ENCODE data around the gene SUSD4.
"Not testable (repeated sequence)": the region's sequence is repeated elsewhere in the genome, so short reads cannot be mapped to it uniquely, and the experiment has no call there.

Gene SUSD4, protein sequence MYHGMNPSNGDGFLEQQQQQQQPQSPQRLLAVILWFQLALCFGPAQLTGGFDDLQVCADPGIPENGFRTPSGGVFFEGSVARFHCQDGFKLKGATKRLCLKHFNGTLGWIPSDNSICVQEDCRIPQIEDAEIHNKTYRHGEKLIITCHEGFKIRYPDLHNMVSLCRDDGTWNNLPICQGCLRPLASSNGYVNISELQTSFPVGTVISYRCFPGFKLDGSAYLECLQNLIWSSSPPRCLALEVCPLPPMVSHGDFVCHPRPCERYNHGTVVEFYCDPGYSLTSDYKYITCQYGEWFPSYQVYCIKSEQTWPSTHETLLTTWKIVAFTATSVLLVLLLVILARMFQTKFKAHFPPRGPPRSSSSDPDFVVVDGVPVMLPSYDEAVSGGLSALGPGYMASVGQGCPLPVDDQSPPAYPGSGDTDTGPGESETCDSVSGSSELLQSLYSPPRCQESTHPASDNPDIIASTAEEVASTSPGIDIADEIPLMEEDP

DNA sequence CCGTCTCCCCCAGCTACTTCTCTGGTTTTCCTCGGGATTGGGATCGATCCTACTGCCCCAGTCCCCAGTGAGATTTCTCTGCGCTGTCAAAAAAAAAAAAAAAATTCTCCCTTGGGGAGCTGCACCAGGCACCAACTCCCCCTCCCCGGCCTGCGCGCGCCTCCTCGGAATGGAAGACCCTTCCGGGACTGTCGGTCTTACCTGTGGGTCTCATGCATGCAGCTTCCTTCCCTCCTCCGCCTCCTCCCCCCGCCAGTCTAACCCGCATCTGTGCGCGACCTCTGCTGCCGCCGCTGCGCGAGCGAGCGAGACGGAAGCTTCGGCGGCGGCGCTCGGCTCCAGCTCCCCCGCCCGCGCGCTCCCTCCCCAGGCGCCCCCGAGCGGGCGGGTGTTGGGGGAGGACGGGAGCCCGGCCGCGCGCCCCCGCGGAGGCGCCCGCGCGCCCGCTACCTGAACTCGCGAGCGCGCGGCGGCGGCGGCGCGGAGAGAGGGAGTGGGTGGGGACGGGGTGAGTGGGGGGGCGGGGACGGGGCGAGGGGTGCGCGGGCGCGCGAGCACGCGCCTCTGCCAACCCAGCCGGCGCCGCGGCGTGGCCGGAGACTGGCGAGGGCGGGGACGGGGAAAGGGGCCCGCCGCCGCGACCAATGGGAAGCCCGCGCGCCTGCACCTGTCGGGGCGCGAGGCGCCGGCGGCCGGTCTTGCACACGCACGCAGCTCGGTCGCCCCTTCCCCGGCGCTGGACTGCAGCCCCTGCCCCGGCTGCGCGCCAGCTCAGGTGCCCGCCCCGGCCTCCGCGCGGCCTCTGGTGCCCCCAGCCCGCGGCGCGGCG lies at the start of gene SUSD4:
SUSD4 (minus strand) TSS at position 321 of the 829 bp plus-strand sequence. CDS start 751 bp downstream, outside the sequence.
- peak; percentile 3 for DNase-seq (ENCODE audit: low read depth)

DNA sequence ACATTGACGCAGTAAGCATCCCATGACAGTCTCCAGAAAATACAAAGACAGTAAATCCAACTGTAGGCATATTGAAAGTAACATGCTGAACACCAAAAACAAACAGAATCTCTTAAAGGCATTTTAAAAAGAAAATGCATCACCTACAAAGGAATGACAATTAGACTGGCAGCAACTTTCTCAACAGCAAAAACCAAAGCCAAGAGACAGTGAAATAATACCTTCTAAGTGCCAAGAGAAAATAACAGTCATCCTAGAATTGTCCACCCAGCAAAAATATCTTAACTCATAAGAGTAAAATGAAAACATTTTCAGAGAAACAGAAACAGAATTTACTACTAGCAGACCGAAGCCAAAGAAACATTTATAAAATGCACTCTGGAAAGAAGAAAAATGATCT lies 49.2 kb upstream of the SUSD4 start:
- no peak for DNase-seq (ENCODE audit: low read depth)

DNA sequence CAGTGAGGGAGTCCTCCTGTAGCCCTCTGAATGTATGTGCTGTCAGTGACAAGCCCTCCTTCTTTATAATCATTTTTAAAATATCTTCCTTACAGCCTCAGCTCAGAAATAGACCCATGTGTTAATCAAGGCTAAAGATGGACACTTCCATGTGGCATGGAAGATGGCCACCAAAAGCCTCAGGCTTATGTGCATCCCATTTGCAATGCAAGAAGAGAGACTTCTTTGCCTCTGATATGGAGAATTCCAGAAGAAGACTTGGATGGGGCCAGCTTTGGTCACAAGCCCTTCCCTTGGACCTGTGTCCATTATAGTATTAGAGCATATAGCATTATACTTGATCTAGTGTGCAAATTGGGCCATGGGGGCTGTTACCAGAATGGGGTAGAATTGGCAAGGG lies 47.7 kb upstream of the SUSD4 start:
- no peak for DNase-seq (ENCODE audit: low read depth)

DNA sequence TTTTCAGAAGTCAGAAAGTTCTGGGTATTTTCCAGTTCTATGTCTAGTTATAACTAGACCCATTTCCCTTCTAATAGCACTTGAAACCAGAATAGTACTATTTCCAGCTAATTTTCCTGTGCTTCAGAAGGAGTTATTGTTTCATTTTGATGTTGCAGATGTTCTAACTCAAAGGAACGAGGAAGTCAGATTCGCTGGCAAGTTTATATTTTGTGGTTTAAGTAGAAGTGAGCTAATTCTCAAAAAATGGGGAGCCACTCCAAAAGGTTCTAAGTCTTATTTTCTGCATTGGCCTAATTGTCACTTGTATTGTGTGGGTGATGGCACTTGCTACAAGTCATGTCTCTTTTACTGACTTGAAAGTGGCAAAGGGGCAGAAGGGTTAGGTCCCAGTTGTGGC lies 47.3 kb upstream of the SUSD4 start:
- peak; percentile 76 for DNase-seq (ENCODE audit: low read depth)

DNA sequence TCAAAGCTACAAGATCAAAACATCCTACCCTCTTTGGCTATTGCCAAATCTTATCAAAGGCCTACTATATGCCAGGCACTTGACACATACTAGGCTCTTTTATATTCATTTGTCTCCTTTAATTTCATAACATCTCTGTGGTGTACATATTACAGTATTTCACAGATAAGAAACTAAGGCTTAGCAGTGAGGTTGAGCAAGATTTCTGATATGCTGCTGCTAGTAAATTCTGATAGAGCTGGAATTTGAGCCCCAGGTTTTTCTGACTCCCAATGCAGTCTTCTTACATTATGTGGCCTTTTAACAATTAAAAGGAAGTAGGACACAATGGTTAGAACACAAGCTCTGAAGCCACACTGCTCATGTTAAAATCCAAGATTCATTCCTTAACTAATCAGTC lies 46.1 kb upstream of the SUSD4 start:
- DNase-seq (ENCODE audit: low read depth), result peak; percentile 7

DNA sequence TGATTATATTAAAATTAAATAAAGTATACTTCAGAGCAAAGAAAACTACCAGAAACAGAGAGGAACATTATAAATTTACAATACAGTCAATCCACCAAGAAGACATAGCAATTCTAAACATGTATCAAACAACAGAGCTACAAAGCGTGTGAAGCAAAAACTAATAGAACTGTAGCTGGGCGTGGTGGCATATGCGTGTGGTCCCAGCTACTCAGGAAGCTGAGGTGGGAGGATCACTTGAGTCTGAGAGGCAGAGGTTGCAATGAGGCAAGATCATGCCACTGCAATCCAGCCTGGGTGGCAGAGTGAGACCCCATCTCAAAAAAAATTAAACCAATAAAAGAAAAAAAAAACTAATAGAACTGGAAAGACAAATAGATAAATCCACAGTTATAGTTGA lies 41.5 kb upstream of the SUSD4 start:
- DNase-seq (ENCODE audit: low read depth), result no peak

DNA sequence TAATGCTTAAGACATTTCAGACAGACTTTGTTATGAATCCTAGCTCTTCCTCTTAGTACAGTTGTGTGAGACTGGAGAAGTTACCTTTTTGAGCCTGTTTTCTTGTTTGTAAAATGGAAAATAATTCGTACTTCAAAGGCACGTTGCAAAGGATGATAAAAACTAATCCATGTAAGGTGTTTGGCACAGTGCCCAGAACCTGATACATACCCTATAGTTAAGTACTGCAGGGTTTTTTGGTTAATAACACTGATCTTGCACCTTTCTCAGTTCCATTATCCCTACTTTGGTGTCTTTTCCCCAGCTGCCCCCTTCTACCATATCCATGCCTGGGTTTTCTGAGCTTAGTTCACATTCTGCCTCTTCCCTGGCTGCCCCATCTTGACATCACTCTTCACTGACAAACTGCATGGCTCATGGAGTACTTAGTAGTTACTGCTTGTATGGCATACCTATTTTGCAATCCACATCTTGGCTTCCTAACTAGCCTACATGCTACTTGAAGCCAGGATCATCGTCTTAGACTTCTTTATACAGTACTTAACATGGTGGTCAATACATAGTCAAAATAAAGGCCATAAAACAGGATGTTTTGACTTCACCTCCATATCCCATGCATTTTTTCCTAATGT lies 39.3 kb upstream of the SUSD4 start:
- DNase-seq (ENCODE audit: low read depth), result peak; percentile 16

DNA sequence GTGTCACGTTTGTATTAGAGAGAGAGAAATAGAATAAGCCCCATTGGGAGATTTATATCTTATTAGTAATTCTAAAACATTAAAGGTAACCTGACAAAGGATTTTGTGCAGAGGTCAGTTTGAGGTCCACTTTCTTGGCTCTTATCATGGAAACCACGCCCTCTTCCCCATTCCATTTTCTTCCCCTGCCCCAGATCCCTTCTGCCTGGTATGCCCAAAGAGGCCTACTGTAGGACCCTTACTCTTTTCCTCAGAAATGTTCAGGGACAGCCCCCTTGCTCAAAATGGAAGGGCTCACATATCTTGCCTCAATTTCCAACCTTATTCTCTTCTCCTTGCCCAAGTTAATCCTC lies 38.8 kb upstream of the SUSD4 start:
- DNase-seq (ENCODE audit: low read depth), result no peak

DNA sequence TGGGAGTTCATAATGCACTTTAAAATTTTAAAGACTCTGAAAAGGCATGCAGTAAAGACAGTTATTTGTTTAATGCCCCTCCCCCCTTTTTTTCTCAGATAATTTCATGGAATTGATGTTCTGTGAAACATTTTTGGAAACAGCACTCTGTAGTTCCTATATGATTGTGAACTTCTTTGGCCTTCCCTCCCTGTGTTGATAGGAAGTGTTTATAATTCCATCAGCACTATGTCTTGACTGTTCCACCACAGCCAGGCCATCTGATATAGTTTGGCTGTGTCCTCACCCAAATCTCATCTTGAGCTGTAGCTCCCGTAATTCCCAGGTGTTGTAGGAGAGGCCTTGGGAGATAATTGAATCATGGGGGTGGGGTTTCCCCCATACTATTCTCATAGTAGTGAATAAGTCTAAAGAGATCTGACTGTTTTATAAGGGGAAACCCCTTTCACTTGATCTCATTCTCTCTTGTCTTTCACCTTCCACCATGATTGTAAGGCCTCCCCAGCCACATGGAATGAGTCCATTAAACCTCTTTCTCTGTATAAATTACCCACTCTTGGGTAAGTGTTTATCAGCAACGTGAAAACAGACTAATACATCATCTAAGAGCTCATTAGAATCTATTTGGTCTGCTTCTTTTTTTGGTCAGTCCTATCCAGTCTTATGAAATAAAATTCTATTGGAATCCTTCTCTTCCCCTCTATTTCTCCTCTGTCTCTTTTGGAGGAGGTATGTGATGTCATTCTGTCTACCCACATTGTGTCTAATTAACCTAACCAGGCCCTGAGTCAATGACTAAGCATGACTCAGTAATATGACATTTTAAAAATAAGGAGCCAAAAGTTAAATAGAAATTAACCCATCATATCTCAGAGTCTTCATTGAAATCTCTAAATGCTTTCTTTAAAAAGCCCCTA lies 38.2 kb upstream of the SUSD4 start:
- peak; percentile 85 for DNase-seq (ENCODE audit: low read depth)

DNA sequence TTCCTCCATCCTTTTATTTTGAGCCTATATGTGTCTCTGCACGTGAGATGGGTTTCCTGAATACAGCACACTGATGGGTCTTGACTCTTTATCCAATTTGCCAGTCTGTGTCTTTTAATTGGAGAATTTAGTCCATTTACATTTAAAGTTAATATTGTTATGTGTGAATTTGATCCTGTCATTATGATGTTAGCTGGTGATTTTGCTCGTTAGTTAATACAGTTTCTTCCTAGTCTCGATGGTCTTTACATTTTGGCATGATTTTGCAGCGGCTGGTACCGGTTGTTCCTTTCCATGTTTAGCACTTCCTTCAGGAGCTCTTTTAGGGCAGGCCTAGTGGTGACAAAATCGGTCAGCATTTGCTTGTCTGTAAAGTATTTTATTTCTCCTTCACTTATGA lies 35.4 kb upstream of the SUSD4 start:
- not testable (repeated sequence) for DNase-seq (ENCODE audit: low read depth)

DNA sequence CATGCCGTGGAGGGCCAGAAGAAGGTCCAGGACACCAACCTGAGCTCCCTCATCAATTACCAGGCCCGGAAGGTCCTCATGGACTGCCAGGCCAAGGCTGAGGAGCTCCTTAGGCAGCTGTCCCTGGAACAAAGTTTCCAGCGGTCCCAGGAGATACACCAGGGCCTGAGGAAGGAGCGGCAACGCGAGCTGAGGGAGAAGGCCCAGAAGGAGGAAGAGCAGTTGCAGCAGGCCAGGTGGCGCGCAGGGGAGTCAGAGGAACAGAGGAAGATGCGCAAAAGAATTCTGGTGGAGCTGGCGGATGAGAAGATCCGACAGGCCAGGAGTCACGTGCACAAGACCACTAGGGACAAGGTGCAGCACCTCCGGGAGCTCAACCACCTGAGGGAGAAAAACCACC lies 30.7 kb upstream of the SUSD4 start:
- DNase-seq (ENCODE audit: low read depth), result no peak

DNA sequence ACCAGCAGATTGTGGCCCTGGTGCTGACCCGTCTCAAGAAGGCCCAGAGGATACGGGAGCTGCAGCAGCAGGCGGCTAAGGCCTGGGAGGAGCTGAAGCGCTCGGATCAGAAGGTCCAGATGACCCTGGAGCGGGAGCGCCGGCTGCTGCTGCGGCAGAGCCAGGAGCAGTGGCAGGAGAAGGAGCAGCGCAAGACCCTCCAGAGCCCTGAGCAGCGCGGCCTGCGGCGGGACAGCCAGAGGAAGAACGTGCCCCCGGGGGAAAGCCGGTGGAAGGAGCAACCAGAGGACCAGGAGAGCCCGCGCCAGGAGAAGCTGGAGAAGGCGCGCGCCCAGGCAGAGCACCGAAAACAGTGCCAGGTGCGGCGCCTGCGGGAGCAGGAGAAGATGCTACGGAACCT lies 30.3 kb upstream of the SUSD4 start:
- no peak for DNase-seq (ENCODE audit: low read depth)

DNA sequence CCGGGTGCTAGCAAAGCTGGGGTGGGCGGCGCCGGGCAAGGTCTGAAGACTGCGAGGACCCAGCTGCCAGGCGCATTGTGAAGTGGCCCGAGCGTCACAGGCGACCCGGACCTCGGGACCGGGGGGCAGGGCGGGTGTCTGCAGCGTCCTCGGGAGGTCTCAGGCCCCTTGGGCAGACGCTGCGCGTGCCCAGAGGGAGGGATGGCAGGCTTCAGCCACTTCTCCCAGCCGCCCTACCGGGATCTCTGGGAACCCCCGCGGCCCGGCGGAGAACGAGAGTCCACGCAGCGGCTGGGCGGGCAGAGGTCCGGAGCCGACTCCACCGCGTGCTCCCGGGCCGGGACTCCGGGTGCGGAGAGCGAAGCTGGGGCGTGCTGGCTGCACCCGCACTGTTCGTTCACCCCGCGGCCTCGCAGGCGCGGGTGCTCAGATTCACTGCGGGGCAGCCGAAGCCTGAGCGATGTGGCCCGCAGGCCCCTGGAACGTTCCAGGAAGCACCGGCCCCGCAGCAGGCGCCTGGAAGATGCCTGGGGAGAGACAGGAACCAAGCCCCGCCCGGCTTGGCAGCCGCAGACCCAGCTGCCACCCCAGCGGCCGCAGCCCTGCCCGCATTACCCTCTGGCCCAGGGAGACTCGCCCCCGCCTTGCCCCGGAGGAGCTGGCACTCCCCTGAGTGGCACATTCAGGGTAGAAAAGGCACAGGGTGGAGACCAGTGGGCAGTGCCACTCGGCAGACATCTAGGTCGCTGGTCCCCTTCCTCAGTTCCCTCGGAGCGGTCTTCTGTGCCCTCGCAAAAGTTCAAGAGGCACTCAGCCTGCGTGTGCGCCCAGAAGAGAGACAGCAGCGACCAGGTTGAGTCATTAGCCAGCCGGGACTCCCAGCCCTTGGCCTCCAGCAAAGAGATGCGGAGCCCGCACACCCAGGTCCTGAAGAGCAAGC lies 29.6 kb upstream of the SUSD4 start, which contains the start of gene CCDC185:
CCDC185 (plus strand) TSS at position 141 of the 940 bp plus-strand sequence; CDS start at position 202, 61 bp downstream.
- no peak for DNase-seq (ENCODE audit: low read depth)

DNA sequence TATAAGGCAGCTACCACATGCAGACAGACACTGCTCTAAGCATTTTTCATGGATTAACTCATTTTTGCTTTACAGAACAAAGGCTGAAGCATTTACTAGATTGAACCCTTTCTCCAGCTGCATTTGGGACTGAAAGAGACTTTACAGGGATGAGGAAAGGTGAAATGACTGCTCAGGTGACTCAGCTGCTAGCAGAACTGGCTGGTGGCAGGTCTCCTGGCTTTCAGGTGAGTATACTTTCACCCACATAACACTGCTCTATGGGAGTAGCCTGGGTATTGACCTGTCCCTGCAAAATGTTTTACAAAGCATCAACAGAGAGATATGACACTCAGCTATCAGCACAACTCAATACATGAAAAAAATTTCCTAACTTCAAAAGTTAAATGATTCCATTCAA lies 26.6 kb upstream of the SUSD4 start:
- DNase-seq (ENCODE audit: low read depth), result no peak

DNA sequence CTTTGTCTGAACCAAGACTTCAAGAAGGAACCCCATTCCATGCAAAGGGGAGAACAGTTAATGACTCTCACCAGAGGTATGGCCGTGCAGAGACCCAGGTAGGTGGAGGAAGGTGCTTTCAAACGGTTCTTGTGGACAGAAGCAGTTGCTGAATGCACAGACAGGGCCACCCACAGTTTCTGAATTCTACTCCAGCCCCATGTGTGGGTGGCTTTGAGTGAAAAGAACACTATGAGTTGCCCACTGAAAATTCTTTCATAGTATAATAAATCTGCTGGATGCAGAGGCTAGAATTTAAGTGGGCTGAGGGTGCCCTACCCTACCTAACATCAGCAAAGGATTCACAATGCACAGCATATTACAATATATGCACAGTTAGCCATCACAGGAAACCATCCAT lies 22.0 kb upstream of the SUSD4 start:
- DNase-seq (ENCODE audit: low read depth), result no peak

DNA sequence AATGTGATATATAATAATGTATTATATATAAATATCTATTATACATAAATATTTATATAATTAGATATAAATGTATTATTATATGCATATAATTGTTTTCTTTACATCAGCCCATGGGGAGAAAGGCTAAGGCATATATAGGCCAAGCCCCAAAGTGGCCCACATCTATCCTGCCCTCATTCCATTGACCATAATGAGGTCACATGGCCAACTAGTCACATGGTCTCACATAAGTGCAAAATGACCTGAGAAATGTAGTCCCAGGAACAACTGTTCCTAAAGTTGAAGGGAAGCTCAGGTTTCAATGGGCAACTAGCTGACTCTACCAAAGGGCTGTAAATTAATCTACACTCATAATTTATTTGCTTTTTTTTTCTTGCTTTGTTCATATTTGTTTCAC lies 14.8 kb upstream of the SUSD4 start:
- no peak for DNase-seq (ENCODE audit: low read depth)

DNA sequence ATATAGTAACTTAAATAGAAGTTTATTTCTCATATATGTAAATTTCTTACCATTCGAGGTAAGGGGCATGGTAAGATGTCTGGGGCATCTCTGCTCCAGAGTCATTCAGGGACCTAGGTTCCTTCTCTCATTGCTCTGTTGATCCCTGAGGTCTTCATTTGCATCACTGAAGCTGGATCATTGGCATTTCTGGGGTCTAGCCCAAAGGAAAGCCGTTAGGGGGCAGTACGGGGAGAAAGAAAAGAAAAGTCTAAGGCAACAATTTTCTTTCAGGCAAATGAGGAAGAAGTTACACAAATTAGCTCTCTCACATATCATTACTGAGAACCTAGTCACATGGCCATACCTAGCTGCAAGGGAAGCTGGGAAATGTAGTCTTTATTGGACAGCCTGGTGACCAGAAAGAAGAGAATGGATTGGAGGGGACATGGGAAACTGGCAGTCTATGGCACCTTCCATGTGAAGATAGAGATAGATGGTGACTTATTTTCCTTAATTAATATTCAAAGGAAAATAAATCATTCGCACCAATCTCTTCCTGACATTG lies 10.2 kb upstream of the SUSD4 start:
- peak; percentile 1 for DNase-seq (ENCODE audit: low read depth)

DNA sequence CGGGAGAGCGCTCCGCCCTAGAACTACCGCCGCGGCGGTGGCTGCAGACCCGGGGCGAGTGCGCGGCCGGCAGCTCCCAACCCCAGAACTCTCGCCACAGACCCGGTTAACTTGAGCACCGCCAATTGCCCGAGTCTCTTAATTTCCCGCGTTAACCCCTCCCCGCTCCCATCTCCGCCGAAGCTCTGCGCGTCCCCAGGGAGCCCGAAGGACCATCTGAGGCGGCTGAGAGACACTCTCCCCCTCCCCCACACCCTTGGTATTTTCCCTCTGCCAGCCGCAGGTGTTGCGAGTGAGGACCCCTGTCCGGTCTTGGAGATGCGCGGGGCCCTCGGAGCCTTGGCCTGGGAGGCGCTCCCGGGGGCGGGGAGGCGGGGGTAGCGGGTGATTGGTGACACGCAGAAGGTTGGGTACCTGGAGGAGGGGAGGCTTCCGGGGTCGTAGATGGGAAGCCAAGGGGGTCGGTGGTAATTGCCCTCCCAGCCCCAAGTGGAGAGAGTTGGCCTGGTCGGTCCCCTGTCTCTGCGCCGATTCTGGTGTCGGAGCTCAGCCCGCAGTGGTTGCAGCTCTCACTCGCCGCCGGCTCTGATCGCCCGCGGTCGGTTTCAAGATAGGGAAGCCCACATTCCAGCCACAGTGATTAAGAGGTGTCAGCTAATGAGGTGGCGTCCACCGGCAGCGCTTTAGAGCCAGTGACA lies 858 bp upstream of the SUSD4 start:
- no peak for DNase-seq (ENCODE audit: low read depth)

DNA sequence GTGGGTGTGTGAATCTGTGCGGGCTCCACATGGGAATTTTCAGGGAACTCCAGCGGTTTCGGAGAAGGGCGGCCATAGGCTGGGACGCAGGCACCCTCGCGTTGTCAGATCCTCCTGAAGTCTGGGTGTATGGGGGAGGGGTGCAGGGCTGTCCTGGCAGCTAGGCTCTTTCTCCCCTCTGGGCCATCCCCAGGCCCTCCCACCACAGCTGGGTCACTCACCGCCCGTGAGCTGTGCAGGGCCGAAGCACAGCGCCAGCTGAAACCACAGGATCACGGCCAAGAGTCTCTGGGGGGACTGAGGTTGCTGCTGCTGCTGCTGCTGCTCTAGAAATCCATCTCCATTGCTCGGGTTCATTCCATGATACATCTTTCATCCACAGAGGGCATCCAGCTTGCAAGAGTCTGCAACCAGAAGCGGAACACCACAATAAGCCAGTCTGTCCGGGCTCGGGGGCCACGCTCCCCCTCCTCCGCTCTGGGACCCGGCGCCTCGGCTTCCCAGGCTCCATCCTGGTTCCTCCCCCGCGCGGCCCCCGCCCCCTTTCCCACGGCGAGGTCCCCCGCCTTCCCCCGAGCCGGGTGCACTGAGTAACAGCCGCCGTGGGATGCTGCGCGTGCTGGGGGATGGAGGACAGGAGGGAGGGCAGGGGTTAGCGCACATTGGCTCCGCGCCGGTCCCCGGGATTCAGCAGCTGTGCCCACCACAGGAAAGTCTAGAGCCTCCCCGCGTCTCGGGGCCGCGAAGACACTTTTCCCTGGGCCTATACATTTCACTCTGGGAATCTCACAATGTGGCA lies 720 bp downstream of the SUSD4 start:
- peak; percentile 40 for DNase-seq (ENCODE audit: low read depth)
